Smooth muscle cell (in vitro differentiated cells): ENCODE measurements around the gene JAM2. TPM values are rescaled to one million over a fixed set of nuclear protein-coding genes. Genes with fewer than 3 reads are reported as not detected.
A peak's percentile ranks its signal among the peaks of the same experiment; 100 is the strongest.

Experiments used
- DNase-seq: peaks from one replicate; lab custom pipeline; 2025; ENCODE audit not compliant: unreplicated experiment; lab: John Stamatoyannopoulos, UW
- H2AFZ ChIP-seq: fragments of 200-600 bp; sonication (generic); 2 replicates; pipeline ENCODE4 v1.6.0; 2016; ENCODE audit warnings: antibody characterized with exemption, low read depth, mild to moderate bottlenecking
- H3F3A ChIP-seq: fragments of 200-600 bp; sonication (generic); 2 replicates; pipeline ENCODE4 v1.6.0; 2017; ENCODE audit warnings: antibody characterized with exemption, low read depth
- H3K27ac ChIP-seq: fragments of 200-600 bp; sonication (generic); 2 replicates; pipeline ENCODE4 v1.5.1; 2016; ENCODE audit warnings: low read depth, mild to moderate bottlenecking
- H3K27me3 ChIP-seq: fragments of 200-600 bp; sonication (generic); 2 replicates; pipeline ENCODE4 v1.6.1; 2016; ENCODE audit warnings: low read depth, mild to moderate bottlenecking
- H3K36me3 ChIP-seq: fragments of 200-600 bp; sonication (generic); 2 replicates; pipeline ENCODE4 v1.5.1; 2016; ENCODE audit warnings: low read depth
- H3K4me1 ChIP-seq: fragments of 200-600 bp; sonication (generic); 2 replicates; pipeline ENCODE4 v1.5.1; 2016; ENCODE audit warnings: low read depth
- H3K4me2 ChIP-seq: fragments of 200-600 bp; sonication (generic); 2 replicates; pipeline ENCODE4 v1.6.0; 2016; ENCODE audit warnings: mild to moderate bottlenecking
- H3K4me3 ChIP-seq: fragments of 200-600 bp; sonication (generic); 2 replicates; pipeline ENCODE4 v1.5.1; 2016; ENCODE audit warnings: mild to moderate bottlenecking
- H3K79me2 ChIP-seq: fragments of 200-600 bp; sonication (generic); 2 replicates; pipeline ENCODE4 v1.6.0; 2016; ENCODE audit warnings: low read depth, mild to moderate bottlenecking
- H3K9ac ChIP-seq: fragments of 200-600 bp; sonication (generic); 2 replicates; pipeline ENCODE4 v1.6.0; 2016; ENCODE audit warnings: low read depth
- H3K9me3 ChIP-seq: fragments of 200-600 bp; sonication (generic); replicated peaks from 2 replicates; pipeline ENCODE4 v1.5.1; 2016; ENCODE audit warnings: low read depth
- H4K20me1 ChIP-seq: fragments of 200-600 bp; sonication (generic); 2 replicates; pipeline ENCODE4 v1.6.0; 2016; ENCODE audit warnings: low read depth
- WGBS: methylation state at CpG from one replicate; pipeline ENCODE4 v1.1.7; 2016; ENCODE audit warnings: low lambda C conversion rate; 5-methylcytosine and 5-hydroxymethylcytosine counted together
- polyA plus RNA-seq: library from polyadenylated mRNA; unstranded; fragments of >200 nt; fragmentation: Nextera tagmentation; extraction: Ambion mirVana; gene quantifications from 2 replicates; pipeline ENCODE4 v1.2.1, GENCODE V29; 2016
- total RNA-seq: library from RNA; depleted of rRNA; stranded (reverse); fragments of >200 nt; gene quantifications from 2 replicates; pipeline ENCODE4 v1.2.3, GENCODE V29; 2014
- TF ChIP-seq, protein P1 (sequence below): fragments of 200-600 bp; sonication (generic); IDR thresholded peaks from 2 replicates; pipeline ENCODE4 v1.5.1; 2017; ENCODE audit warnings: borderline replicate concordance, mild to moderate bottlenecking, antibody characterized with exemption; ENCODE audit not compliant: insufficient read depth, poor library complexity, severe bottlenecking

JAM2 gene
- total RNA-seq (3.9 and 6.0 TPM in 2 replicates), polyA plus RNA-seq (5.5 and 9.0 TPM in 2 replicates)

DNA sequence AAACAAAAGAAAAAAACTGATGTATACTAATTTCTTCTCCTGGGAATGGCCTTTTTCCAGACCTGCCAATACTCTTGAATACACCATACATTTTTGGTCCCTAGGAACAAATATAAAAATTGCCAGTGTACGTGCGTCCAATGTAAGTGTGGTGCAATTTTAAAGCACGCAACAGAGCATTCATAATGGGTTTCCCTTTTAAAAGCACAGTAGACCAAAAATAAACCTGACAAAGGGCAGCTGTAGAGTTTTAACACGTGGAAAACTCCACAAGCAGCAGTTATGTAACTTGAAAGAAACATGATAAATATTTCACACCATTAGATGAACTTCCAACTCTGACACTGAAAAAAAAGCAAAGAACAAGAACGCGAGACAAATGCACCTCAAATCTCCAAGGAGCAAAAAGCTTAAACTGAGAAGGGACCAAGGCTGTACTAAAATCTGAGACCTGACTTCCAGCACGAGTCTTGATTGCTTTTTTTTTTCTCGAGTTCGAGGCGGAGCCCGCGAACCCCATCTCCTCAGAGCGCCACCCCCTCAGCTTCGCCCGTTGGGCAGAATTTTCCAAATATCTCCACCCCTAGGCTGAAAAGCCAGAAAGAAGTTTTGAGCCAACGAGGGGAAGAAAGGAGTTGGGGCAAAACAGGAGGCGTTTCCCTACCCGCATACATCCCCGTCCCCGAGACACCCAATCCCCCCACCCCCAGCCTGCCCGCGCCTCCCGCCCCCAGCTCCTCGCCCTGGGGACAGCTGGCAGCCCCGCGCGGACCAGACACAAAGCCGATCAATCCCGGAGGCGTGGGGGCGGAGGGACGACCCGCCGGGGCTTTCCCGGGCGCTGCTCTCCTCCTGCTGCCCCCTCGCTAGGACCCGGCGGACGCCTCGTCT, at the start of gene JAM2:
Gene JAM2 (plus strand): TSS at position 599 of the 891 bp plus-strand sequence. CDS start 564 bp downstream, outside the sequence.
- no peaks in the 10 kb centered on the region for H4K20me1 ChIP-seq
- H3K9ac ChIP-seq = peak within 1 kb of the TSS; percentile 89
- no peaks in the 10 kb centered on the region for H3K79me2 ChIP-seq
- peak within 1 kb of the TSS; percentile 98 for H3K4me2 ChIP-seq
- no peaks in the 10 kb centered on the region for H3F3A ChIP-seq
- peaks cover 21% of the 10 kb centered on the region for H3K27me3 ChIP-seq
- no peaks in the 10 kb centered on the region for H3K36me3 ChIP-seq
- H3K4me1 ChIP-seq = peaks cover 16% of the 10 kb centered on the region
- peak within 1 kb of the TSS; percentile 79 for H3K4me3 ChIP-seq
- TF ChIP-seq, protein P1, sequence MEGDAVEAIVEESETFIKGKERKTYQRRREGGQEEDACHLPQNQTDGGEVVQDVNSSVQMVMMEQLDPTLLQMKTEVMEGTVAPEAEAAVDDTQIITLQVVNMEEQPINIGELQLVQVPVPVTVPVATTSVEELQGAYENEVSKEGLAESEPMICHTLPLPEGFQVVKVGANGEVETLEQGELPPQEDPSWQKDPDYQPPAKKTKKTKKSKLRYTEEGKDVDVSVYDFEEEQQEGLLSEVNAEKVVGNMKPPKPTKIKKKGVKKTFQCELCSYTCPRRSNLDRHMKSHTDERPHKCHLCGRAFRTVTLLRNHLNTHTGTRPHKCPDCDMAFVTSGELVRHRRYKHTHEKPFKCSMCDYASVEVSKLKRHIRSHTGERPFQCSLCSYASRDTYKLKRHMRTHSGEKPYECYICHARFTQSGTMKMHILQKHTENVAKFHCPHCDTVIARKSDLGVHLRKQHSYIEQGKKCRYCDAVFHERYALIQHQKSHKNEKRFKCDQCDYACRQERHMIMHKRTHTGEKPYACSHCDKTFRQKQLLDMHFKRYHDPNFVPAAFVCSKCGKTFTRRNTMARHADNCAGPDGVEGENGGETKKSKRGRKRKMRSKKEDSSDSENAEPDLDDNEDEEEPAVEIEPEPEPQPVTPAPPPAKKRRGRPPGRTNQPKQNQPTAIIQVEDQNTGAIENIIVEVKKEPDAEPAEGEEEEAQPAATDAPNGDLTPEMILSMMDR = no peak
- peak; percentile 37 for DNase-seq
- WGBS = 6% methylated on average over 18 of the region's 41 CpGs
- no peaks in the 10 kb centered on the region for H3K9me3 ChIP-seq
- peak within 1 kb of the TSS; percentile 99 for H2AFZ ChIP-seq
- peak within 1 kb of the TSS; percentile 25 for H3K27ac ChIP-seq

DNA sequence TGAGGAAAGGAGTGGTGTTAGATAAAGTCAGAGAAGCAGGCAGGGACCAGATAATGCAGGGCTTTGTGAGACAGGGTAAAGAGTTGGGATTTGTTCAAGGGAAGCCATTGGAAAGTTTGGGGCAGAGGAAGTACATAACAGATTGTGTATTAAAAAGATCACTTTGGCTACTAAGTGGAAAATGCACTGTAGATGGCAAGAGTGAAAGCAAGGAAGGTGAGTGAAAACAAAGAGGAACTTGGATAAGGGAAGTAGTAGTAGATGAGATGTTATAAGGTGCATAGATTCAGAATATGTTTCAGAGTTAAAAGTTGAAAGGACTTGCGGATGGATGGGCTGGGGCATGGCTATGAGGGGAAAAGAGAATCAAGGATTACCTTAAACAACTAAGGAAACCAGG, 49.2 kb upstream of the JAM2 start:
- H3K27ac ChIP-seq = no peak overlapping the region
- no peak overlapping the region for H2AFZ ChIP-seq
- no peaks in the 10 kb centered on the region for H3K4me1 ChIP-seq
- H3K4me2 ChIP-seq = no peak overlapping the region
- no peaks in the 10 kb centered on the region for H3K9me3 ChIP-seq
- H3K79me2 ChIP-seq = no peaks in the 10 kb centered on the region
- H3F3A ChIP-seq = no peaks in the 10 kb centered on the region
- H3K9ac ChIP-seq = no peak overlapping the region
- no peak overlapping the region for H3K4me3 ChIP-seq
- no peaks in the 10 kb centered on the region for H4K20me1 ChIP-seq
- TF ChIP-seq, protein P1 = no peak
- peaks cover 20% of the 10 kb centered on the region for H3K36me3 ChIP-seq
- DNase-seq = no peak
- no peaks in the 10 kb centered on the region for H3K27me3 ChIP-seq
- WGBS = 100% methylated on average over 1 of the region's 1 CpG

DNA sequence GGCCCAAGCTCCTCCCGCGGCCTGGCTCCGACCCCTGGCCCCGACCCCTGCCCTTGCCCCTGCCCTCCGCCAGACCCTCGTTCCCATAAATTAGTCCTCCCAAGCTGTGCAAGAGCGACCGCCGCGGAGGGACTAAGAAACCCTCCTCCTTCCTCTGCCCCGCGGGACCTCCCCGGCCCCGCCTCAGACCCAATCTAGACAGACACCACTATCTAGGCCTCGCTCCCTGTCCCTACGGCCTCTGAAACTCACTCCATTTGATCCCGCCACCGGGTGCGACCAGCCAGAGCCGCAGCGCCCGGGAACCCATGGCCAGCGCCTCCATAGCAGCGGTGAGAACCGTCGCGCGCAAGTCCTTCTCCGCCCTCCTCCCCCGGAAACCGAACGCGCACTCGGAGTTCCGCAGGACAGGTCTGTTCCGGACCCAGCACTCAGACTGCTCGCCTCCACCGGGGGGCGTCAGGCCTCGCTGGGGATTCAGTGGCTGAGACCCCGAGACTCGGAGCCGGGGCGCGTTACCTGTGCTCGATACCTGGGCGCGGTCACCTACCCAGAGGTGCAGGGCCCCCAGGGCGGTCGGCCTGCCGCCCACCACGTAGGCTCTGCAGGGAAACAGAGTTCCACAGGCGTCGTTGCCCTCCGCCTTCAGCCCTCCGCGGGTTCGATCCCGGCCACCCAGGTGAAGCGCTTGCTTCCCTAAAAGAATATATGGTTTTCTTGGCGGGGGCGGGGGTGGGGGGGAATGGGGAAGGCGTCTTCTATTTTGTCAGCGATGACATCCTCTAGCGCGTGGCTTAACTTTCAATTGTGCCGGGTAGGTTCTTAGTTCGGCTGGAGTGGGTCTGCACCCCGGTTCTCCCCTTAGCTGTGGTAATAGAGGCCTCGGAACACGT, 31.7 kb upstream of the JAM2 start, which contains the start of gene MRPL39:
Gene MRPL39 (minus strand): TSS at position 331 of the 893 bp plus-strand sequence. CDS start 6 bp downstream, at position 325.
- H4K20me1 ChIP-seq = no peaks in the 10 kb centered on the region
- peak; percentile 62 for DNase-seq
- peak within 1 kb of the TSS; percentile 91 for H3K4me2 ChIP-seq
- H3K4me1 ChIP-seq = peaks cover 4% of the 10 kb centered on the region
- H2AFZ ChIP-seq = peak within 1 kb of the TSS; percentile 87
- TF ChIP-seq, protein P1 = peak; percentile 48
- no peaks in the 10 kb centered on the region for H3F3A ChIP-seq
- H3K9ac ChIP-seq = peak within 1 kb of the TSS; percentile 83
- no peaks in the 10 kb centered on the region for H3K27me3 ChIP-seq
- peak within 1 kb of the TSS; percentile 92 for H3K4me3 ChIP-seq
- 3% methylated on average over 65 of the region's 71 CpGs for WGBS
- H3K9me3 ChIP-seq = no peaks in the 10 kb centered on the region
- peak within 1 kb of the TSS; percentile 50 for H3K27ac ChIP-seq
- no peaks in the 10 kb centered on the region for H3K36me3 ChIP-seq
- H3K79me2 ChIP-seq = peaks cover 10% of the 10 kb centered on the region
